Measurements from ENCODE around the gene SYF2. TPM values are rescaled to one million over a fixed set of nuclear protein-coding genes. Genes with fewer than 3 reads are reported as not detected.

The SYF2 gene
- total RNA-seq, 1 donor from 2014 or later, result 43.7 TPM

DNA sequence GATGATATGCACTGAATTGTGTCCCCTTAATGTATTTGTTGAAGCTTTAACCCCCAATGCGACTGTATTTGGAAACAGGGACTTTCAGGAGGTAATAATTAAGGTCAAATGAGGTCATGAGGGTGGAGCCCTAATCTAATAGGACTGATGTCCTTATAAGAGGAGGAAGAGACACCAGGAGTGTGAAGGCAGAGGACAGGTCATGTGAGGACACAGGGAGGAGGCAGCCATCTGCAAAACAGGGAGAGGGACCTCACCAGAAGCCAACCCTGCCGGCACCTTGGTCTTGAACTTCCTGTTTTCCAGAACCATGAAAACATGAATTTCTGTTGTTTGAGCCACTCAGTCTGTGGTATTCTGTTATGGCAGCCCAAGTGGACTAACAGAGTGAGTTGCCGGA, 15.3 kb downstream of the SYF2 start:
- Histone ChIP-seq H3K27me3 (ENCODE audit: control insufficient read depth, insufficient read depth, low read length) (no peaks in the 10 kb centered on the region), H3K4me3 (ENCODE audit: low read depth, low read length) (no peak overlapping the region), H3K36me3 (ENCODE audit: control insufficient read depth, insufficient read depth, low read length) (no peaks in the 10 kb centered on the region)
- FAIRE-seq (no peak), DNase-seq (ENCODE audit: low read depth) (no peak)
- TF ChIP-seq, protein P1, sequence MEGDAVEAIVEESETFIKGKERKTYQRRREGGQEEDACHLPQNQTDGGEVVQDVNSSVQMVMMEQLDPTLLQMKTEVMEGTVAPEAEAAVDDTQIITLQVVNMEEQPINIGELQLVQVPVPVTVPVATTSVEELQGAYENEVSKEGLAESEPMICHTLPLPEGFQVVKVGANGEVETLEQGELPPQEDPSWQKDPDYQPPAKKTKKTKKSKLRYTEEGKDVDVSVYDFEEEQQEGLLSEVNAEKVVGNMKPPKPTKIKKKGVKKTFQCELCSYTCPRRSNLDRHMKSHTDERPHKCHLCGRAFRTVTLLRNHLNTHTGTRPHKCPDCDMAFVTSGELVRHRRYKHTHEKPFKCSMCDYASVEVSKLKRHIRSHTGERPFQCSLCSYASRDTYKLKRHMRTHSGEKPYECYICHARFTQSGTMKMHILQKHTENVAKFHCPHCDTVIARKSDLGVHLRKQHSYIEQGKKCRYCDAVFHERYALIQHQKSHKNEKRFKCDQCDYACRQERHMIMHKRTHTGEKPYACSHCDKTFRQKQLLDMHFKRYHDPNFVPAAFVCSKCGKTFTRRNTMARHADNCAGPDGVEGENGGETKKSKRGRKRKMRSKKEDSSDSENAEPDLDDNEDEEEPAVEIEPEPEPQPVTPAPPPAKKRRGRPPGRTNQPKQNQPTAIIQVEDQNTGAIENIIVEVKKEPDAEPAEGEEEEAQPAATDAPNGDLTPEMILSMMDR (IDR thresholded peaks at IDR 0.05; ENCODE audit: insufficient read depth, low read length, severe bottlenecking), result no peak

DNA sequence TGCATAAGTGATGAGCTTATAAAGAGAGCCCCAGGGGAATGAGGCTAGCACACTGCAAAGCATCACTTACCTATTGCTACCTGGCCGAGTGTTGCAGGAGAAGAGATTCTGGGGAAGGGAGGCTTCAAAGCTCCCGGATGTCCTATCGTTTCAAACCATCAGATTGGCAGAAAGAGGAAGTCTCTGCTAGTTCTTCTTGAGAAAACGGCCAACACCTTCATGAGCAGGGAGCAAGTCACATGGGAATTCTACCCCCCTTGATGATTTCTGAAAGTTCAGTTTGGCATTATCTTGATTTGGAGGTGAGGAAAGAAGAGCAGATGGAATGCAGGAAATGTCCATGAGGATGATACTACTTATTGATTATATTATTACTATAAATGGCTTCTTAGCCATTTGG, 16.2 kb downstream of the SYF2 start:
- H3K27me3 ChIP-seq (ENCODE audit: control insufficient read depth, insufficient read depth, low read length), result no peaks in the 10 kb centered on the region
- no peak for DNase-seq (ENCODE audit: low read depth)
- FAIRE-seq, result no peak
- TF ChIP-seq, protein P1 (IDR thresholded peaks at IDR 0.05; ENCODE audit: insufficient read depth, low read length, severe bottlenecking), result no peak
- H3K4me3 ChIP-seq (ENCODE audit: low read depth, low read length), result no peak overlapping the region
- no peaks in the 10 kb centered on the region for H3K36me3 ChIP-seq (ENCODE audit: control insufficient read depth, insufficient read depth, low read length)

DNA sequence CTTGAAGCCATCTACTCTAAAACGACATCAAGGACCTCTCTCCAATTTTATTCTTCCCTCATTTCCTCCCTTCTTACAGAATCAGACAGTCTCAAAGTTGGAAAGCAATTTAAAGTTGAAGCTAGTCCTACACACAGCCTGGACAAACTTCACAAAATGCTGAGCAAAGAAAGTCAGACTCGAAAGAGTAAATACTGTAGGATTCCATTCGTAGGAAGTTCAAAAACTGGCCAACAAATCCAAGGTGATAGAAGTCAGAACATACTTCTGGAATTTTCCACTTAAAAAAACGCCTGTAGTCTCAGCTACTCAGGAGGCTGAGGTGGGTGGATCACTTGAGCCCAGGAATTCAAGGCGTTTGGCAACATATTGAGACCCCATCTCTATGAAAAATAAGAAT, 19.6 kb downstream of the SYF2 start:
- Histone ChIP-seq H3K36me3 (ENCODE audit: control insufficient read depth, insufficient read depth, low read length) (no peaks in the 10 kb centered on the region), H3K27me3 (ENCODE audit: control insufficient read depth, insufficient read depth, low read length) (no peaks in the 10 kb centered on the region), H3K4me3 (ENCODE audit: low read depth, low read length) (no peak overlapping the region)
- FAIRE-seq (no peak), DNase-seq (ENCODE audit: low read depth) (no peak)
- TF ChIP-seq, protein P1 (IDR thresholded peaks at IDR 0.05; ENCODE audit: insufficient read depth, low read length, severe bottlenecking), result no peak

DNA sequence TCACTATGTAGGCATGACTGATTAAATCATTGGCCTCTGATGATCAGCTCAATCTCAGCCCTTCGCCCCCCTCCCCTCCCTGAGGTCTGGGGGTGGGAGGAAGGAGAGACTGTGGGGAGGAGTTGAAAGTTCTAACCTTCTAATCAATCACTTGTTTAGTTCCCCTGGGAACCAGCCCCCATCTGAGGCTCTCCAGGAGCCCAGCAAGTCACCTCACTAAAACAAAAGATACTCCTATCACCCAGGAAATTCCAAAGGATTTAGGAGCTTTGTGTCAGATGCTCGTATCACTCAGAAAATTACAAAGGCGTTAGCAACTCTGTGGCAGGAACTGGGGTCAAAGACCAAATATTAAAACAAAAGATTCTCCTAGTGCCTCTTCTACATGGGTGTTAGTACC, 21.6 kb downstream of the SYF2 start:
- no peak overlapping the region for H3K4me3 ChIP-seq (ENCODE audit: low read depth, low read length)
- TF ChIP-seq, protein P1 (IDR thresholded peaks at IDR 0.05; ENCODE audit: insufficient read depth, low read length, severe bottlenecking), result no peak
- no peaks in the 10 kb centered on the region for H3K27me3 ChIP-seq (ENCODE audit: control insufficient read depth, insufficient read depth, low read length)
- DNase-seq (ENCODE audit: low read depth) (no peak), FAIRE-seq (no peak)
- H3K36me3 ChIP-seq (ENCODE audit: control insufficient read depth, insufficient read depth, low read length), result no peaks in the 10 kb centered on the region

DNA sequence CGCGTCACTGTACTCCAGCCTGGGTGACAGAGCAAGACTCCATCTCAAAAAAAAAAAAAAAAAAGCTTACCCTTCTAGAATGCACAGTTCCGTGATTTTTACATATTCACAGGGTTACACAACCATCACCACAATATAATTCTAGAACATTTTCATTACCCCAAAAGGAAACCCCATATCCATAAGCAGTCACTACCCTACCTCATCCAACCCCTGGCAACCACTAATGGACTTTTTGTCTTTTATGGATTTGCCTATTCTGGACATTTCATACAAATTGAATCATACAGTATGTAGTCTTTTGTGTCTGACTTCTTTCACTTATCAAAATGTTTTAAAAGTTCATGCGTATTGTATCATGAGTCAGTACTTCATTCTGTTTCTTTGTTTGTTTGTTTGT, 22.8 kb downstream of the SYF2 start:
- TF ChIP-seq, protein P1 (IDR thresholded peaks at IDR 0.05; ENCODE audit: insufficient read depth, low read length, severe bottlenecking), result no peak
- DNase-seq (ENCODE audit: low read depth) (no peak), FAIRE-seq (no peak)
- no peaks in the 10 kb centered on the region for H3K36me3 ChIP-seq (ENCODE audit: control insufficient read depth, insufficient read depth, low read length)
- H3K4me3 ChIP-seq (ENCODE audit: low read depth, low read length), result no peak overlapping the region
- no peaks in the 10 kb centered on the region for H3K27me3 ChIP-seq (ENCODE audit: control insufficient read depth, insufficient read depth, low read length)

DNA sequence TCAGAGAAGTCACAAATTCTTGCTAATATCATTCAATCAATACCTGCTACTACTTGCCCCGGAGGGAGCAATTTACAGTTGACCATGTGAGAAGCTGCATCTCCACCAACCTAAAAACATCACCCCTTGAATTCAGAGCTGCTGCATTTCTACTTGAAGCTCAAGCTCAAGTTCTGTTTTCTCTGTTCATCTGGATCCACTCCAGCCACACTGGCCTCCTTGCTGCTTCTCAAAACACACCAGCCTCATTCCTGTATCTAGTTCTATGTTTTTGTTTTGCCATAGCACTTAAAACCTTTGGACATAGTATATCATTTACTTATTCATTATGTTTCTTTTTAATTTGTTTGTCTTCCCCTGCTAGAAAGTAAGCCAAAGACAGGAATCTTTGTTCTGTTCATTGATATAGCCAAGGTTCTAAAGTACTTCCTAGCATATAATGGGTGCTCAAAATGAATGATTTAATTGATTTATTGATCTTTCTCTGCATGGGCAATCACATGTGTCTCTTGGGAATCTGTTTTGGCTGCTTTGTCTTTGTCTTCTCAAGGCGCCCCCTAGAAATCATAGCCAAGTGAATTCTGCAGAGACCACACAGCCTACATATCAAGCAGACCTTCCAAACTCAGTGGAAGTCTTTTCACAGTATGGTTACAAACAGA, 23.6 kb downstream of the SYF2 start:
- H3K4me3 ChIP-seq (ENCODE audit: low read depth, low read length), result no peak overlapping the region
- no peaks in the 10 kb centered on the region for H3K27me3 ChIP-seq (ENCODE audit: control insufficient read depth, insufficient read depth, low read length)
- DNase-seq (ENCODE audit: low read depth) (no peak), FAIRE-seq (no peak)
- TF ChIP-seq, protein P1 (IDR thresholded peaks at IDR 0.05; ENCODE audit: insufficient read depth, low read length, severe bottlenecking), result no peak
- no peaks in the 10 kb centered on the region for H3K36me3 ChIP-seq (ENCODE audit: control insufficient read depth, insufficient read depth, low read length)
